ENCODE results near the gene HCN2.
"Not testable (repeated sequence)": the region's sequence is repeated elsewhere in the genome, so short reads cannot be mapped to it uniquely, and the experiment has no call there.

HCN2 gene

GRCh38 chr19:616747-617526 is 27.3 kb downstream of the HCN2 start:
- DNase-seq (ENCODE audit: low spot score), result no peak

DNA sequence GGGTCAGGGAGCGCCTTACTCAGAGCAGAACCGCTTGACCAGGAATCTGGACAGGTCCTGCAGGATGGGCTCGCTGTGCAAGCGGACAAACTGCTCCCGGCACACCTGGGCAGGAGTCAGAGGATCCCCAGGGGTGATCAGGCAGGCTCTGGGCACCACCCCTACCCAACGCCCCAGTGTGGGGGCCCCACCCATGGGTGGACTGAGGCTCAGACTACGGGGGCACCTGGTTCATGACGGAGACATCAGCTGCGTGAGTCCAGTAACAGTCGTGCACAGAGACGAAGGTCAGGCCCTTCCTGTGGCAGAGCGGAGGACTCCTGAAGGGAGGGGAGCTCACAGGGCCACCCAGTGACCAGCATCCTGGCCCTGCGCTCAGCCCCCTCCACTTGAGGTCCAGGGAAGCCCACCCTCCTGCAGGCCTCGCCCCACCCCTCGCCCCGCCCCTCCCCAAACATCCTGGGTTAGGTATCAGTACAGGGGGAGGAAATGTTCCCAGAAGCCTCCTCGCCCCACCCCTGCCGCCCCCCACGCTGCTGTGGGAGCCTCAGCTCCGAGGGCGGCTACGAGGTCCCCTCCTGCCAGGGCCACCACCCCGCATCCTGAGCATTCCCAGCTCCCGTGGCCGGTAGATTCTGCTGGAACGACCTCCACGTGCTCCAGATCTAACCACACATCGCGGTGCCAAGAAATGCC is 28.0 kb downstream of the HCN2 start:
- no peak for TF ChIP-seq CTCF (IDR thresholded peaks at IDR 0.05; ENCODE audit: extremely low read depth, missing control alignments)
- no peak for DNase-seq (ENCODE audit: low spot score)

More at GRCh38 chr19:616747-617526, 27.3 kb downstream of the HCN2 start:
- TF ChIP-seq CTCF (IDR thresholded peaks at IDR 0.05; ENCODE audit: extremely low read depth, missing control alignments), result no peak

- no peak for TF ChIP-seq CTCF (IDR thresholded peaks at IDR 0.05; ENCODE audit: extremely low read depth, missing control alignments)
- DNase-seq (ENCODE audit: low spot score), result no peak
Observed at GRCh38 chr19:618247-618619, 28.6 kb downstream of the HCN2 start.

DNA sequence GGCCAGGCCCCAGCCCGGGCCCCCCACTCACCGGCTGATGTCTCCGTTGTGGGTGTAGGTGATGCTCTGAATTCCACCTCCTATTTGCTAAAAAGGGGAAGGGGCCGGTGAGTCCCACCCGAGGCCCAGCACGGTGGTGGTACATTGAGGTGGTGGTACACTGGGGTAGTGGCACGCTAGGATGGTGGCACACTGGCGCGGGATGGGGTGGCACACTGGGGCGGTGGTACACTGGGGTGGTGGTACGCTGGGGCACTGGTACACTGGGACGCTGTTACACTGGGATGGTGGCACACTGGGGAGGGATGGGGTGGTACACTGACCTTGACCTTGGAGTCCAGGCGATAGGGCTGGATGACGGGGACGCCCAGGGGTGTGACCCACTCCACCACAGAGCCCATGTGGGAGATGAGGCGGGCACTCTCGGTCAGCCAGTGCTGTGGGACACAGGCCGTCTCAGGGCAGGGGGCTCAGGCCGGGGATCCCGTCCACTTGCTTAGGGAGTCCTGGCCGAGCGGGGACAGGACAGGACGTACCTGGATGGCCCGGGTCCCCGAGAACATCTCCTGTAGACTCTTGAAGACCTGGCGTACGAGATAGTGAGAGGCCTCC is 29.1 kb downstream of the HCN2 start:
- no peak for DNase-seq (ENCODE audit: low spot score)
- no peak for TF ChIP-seq CTCF (IDR thresholded peaks at IDR 0.05; ENCODE audit: extremely low read depth, missing control alignments)

DNA sequence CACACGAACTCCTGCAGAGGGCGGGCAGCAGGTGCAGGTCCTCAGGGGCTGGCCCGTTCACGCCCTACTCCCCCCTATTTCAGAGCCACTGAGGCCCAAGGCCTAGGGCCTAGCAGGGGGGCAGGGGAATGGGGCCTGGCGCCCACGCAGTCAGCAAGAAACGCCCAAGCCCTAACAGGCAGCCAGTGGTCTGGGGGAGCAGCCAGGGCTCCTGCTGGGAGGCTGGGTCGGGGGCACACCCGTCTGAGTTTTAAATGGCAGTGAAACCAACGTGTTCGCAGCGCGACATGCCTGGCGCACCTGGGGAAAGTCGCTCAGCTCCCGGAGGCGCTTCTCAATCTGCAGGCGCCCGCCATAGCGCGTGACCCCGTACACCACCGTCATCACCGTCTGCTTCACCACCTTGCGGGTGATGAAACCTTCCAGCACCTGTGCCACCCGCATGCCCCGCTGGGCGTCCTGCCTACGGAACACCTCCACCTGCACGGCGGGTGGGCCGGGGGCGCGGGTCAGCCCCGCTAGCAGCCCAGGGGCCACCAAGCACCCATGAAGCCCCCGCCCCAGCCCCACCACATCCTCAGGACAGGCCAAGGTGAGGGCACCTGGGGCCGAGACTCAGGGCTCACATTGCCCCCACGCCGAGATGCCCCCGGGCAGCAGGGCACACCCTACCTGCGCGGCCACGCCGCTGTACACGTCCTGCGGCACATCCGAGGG is 29.8 kb downstream of the HCN2 start:
- DNase-seq (ENCODE audit: low spot score), result no peak
- no peak for TF ChIP-seq CTCF (IDR thresholded peaks at IDR 0.05; ENCODE audit: extremely low read depth, missing control alignments)

DNA sequence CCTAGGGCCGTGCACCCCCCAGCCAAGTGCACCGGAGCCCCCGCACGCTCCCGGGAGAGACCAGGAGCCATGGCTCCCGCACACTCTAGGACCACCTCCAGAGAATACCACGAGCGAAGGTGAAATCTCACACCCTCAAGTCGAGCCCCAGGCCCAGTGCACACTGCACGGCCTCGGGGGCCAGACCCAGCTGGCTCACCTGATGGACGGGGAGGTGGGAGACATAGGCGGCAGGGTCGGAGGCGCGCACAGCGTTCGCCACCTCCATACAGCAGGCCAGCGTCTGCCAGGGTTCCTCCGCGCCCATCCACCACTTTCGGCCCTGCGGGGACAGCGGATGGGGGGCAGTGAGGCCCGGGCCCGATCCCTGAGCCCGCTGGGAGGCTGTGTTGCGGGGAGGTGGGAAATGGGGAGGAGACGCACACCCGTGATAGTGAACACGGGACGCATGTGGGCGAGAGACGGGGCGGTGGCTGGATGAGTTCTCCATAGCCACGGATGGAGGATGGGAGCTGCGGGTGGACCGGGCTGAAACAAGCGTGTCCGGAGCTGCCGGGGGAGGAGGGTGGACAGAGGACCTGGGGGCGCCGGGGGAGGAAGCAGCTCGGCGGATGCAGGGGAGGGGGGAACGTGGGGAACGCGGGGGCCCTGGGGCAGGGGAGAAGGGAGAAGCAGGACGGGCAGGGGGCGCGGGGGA is 30.6 kb downstream of the HCN2 start:
- TF ChIP-seq CTCF (IDR thresholded peaks at IDR 0.05; ENCODE audit: extremely low read depth, missing control alignments), result no peak
- DNase-seq (ENCODE audit: low spot score), result no peak

DNA sequence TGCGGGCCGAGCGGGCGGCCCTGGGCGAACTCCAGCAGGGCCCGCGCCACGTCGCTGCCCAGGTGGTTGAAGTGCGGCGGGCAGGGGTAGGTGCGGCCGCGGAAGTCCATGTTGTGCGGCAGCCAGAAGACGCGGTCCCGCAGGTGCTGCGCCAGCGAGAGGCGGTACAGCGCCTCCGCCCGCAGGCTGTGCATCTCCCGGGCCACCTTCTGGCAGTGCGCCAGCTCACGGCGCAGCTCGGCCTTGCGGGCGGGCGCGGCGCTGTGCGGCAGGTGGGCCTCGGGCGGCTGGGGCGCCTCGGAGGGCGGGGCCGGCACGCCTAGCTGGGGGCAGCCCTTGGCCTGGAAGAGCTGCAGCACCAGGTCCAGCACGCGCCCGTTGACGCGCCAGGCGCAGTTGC is 31.5 kb downstream of the HCN2 start:
- DNase-seq (ENCODE audit: low spot score), result not testable (repeated sequence)

All from GM20000 (cell line).